ENCODE data around the gene SHCBP1. TPM values are rescaled to one million over a fixed set of nuclear protein-coding genes. Genes with fewer than 3 reads are reported as not detected.

SHCBP1 gene
- total and polyA plus RNA-seq, 2 of the 13 experiments (the other 11 are each of a cell fraction or from before 2014, with no cell fraction given) = 15.7 to 33.0 TPM

GRCh38 chr16:46621006-46621933 lies at the start of gene SHCBP1 (continued):
- no peak for TF ChIP-seq CENPBD1 (CRISPR knock-in tag; IDR thresholded peaks at IDR 0.05; ENCODE audit: borderline replicate concordance, low read depth)
- TF ChIP-seq, protein P1, sequence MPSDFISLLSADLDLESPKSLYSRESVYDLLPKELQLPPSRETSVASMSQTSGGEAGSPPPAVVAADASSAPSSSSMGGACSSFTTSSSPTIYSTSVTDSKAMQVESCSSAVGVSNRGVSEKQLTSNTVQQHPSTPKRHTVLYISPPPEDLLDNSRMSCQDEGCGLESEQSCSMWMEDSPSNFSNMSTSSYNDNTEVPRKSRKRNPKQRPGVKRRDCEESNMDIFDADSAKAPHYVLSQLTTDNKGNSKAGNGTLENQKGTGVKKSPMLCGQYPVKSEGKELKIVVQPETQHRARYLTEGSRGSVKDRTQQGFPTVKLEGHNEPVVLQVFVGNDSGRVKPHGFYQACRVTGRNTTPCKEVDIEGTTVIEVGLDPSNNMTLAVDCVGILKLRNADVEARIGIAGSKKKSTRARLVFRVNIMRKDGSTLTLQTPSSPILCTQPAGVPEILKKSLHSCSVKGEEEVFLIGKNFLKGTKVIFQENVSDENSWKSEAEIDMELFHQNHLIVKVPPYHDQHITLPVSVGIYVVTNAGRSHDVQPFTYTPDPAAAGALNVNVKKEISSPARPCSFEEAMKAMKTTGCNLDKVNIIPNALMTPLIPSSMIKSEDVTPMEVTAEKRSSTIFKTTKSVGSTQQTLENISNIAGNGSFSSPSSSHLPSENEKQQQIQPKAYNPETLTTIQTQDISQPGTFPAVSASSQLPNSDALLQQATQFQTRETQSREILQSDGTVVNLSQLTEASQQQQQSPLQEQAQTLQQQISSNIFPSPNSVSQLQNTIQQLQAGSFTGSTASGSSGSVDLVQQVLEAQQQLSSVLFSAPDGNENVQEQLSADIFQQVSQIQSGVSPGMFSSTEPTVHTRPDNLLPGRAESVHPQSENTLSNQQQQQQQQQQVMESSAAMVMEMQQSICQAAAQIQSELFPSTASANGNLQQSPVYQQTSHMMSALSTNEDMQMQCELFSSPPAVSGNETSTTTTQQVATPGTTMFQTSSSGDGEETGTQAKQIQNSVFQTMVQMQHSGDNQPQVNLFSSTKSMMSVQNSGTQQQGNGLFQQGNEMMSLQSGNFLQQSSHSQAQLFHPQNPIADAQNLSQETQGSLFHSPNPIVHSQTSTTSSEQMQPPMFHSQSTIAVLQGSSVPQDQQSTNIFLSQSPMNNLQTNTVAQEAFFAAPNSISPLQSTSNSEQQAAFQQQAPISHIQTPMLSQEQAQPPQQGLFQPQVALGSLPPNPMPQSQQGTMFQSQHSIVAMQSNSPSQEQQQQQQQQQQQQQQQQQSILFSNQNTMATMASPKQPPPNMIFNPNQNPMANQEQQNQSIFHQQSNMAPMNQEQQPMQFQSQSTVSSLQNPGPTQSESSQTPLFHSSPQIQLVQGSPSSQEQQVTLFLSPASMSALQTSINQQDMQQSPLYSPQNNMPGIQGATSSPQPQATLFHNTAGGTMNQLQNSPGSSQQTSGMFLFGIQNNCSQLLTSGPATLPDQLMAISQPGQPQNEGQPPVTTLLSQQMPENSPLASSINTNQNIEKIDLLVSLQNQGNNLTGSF (CRISPR knock-in tag; IDR thresholded peaks at IDR 0.05) = 0 out of 2 replicates have a peak, but pooled peaks have one; percentile 75
- TF ChIP-seq ZNF530 (CRISPR knock-in tag; IDR thresholded peaks at IDR 0.05; ENCODE audit: low read depth) = no peak
- TF ChIP-seq SRSF4 (IDR thresholded peaks at IDR 0.05; ENCODE audit: low read depth, low read length, poor library complexity, severe bottlenecking) = no peak
- TF ChIP-seq SRSF1 (optimal IDR thresholded peaks at IDR 0.05; ENCODE audit: low read depth, low read length) = peak; percentile 55
- no peak for TF ChIP-seq MED8 (CRISPR knock-in tag; IDR thresholded peaks at IDR 0.05; ENCODE audit: insufficient replicate concordance)
- TF ChIP-seq ZNF143 (CRISPR knock-in tag; IDR thresholded peaks at IDR 0.05) = peak; percentile 56; the same call in 1 of the 2 replicates
- peak; percentile 74; the same call in 1 of the 2 replicates for TF ChIP-seq ISL2 (CRISPR knock-in tag; IDR thresholded peaks at IDR 0.05)
- TF ChIP-seq ARNT (IDR thresholded peaks at IDR 0.05) = no peak
- no peak for TF ChIP-seq TBX3 (IDR thresholded peaks at IDR 0.05; ENCODE audit: borderline replicate concordance)
- TF ChIP-seq RORA (CRISPR knock-in tag; IDR thresholded peaks at IDR 0.05) = no peak
- TF ChIP-seq SMAD3 (CRISPR knock-in tag; IDR thresholded peaks at IDR 0.05) = no peak
- peak; percentile 95 for TF ChIP-seq DMAP1 (CRISPR knock-in tag; IDR thresholded peaks at IDR 0.05)
- no peak; the same call in 1 of the 2 replicates for TF ChIP-seq ZNF431 (CRISPR knock-in tag; IDR thresholded peaks at IDR 0.05; ENCODE audit: borderline replicate concordance, low read depth)
- TF ChIP-seq ZBTB7A (CRISPR knock-in tag; IDR thresholded peaks at IDR 0.05) = no peak
- TF ChIP-seq CCDC6 (CRISPR knock-in tag; IDR thresholded peaks at IDR 0.05) = 0 out of 2 replicates have a peak, but pooled peaks have one; percentile 56
- TF ChIP-seq ARID2 (CRISPR knock-in tag; IDR thresholded peaks at IDR 0.05; ENCODE audit: borderline replicate concordance) = peak; percentile 62; the same call in 1 of the 2 replicates
- TF ChIP-seq, protein P2, sequence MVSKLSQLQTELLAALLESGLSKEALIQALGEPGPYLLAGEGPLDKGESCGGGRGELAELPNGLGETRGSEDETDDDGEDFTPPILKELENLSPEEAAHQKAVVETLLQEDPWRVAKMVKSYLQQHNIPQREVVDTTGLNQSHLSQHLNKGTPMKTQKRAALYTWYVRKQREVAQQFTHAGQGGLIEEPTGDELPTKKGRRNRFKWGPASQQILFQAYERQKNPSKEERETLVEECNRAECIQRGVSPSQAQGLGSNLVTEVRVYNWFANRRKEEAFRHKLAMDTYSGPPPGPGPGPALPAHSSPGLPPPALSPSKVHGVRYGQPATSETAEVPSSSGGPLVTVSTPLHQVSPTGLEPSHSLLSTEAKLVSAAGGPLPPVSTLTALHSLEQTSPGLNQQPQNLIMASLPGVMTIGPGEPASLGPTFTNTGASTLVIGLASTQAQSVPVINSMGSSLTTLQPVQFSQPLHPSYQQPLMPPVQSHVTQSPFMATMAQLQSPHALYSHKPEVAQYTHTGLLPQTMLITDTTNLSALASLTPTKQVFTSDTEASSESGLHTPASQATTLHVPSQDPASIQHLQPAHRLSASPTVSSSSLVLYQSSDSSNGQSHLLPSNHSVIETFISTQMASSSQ (IDR thresholded peaks at IDR 0.05; ENCODE audit: low read depth) = no peak
- TF ChIP-seq, protein P2 (CRISPR knock-in tag; IDR thresholded peaks at IDR 0.05; ENCODE audit: borderline replicate concordance) = peak; percentile 61; the same call in 1 of the 2 replicates
- TF ChIP-seq ZNF383 (CRISPR knock-in tag; IDR thresholded peaks at IDR 0.05; ENCODE audit: borderline replicate concordance) = no peak

Measured in HepG2 (cell line).